Smooth muscle cell (in vitro differentiated cells): Measurements from ENCODE around the gene THADA. TPM values are rescaled to one million over a fixed set of nuclear protein-coding genes. Genes with fewer than 3 reads are reported as not detected.
A peak's percentile ranks its signal among the peaks of the same experiment; 100 is the strongest.

Experiments used
- DNase-seq: peaks from one replicate; lab custom pipeline; 2025; ENCODE audit not compliant: unreplicated experiment; lab: John Stamatoyannopoulos, UW
- H2AFZ ChIP-seq: fragments of 200-600 bp; sonication (generic); 2 replicates; pipeline ENCODE4 v1.6.0; 2016; ENCODE audit warnings: antibody characterized with exemption, low read depth, mild to moderate bottlenecking
- H3F3A ChIP-seq: fragments of 200-600 bp; sonication (generic); 2 replicates; pipeline ENCODE4 v1.6.0; 2017; ENCODE audit warnings: antibody characterized with exemption, low read depth
- H3K27ac ChIP-seq: fragments of 200-600 bp; sonication (generic); 2 replicates; pipeline ENCODE4 v1.5.1; 2016; ENCODE audit warnings: low read depth, mild to moderate bottlenecking
- H3K27me3 ChIP-seq: fragments of 200-600 bp; sonication (generic); 2 replicates; pipeline ENCODE4 v1.6.1; 2016; ENCODE audit warnings: low read depth, mild to moderate bottlenecking
- H3K36me3 ChIP-seq: fragments of 200-600 bp; sonication (generic); 2 replicates; pipeline ENCODE4 v1.5.1; 2016; ENCODE audit warnings: low read depth
- H3K4me1 ChIP-seq: fragments of 200-600 bp; sonication (generic); 2 replicates; pipeline ENCODE4 v1.5.1; 2016; ENCODE audit warnings: low read depth
- H3K4me2 ChIP-seq: fragments of 200-600 bp; sonication (generic); 2 replicates; pipeline ENCODE4 v1.6.0; 2016; ENCODE audit warnings: mild to moderate bottlenecking
- H3K4me3 ChIP-seq: fragments of 200-600 bp; sonication (generic); 2 replicates; pipeline ENCODE4 v1.5.1; 2016; ENCODE audit warnings: mild to moderate bottlenecking
- H3K79me2 ChIP-seq: fragments of 200-600 bp; sonication (generic); 2 replicates; pipeline ENCODE4 v1.6.0; 2016; ENCODE audit warnings: low read depth, mild to moderate bottlenecking
- H3K9ac ChIP-seq: fragments of 200-600 bp; sonication (generic); 2 replicates; pipeline ENCODE4 v1.6.0; 2016; ENCODE audit warnings: low read depth
- H3K9me3 ChIP-seq: fragments of 200-600 bp; sonication (generic); replicated peaks from 2 replicates; pipeline ENCODE4 v1.5.1; 2016; ENCODE audit warnings: low read depth
- H4K20me1 ChIP-seq: fragments of 200-600 bp; sonication (generic); 2 replicates; pipeline ENCODE4 v1.6.0; 2016; ENCODE audit warnings: low read depth
- WGBS: methylation state at CpG from one replicate; pipeline ENCODE4 v1.1.7; 2016; ENCODE audit warnings: low lambda C conversion rate; 5-methylcytosine and 5-hydroxymethylcytosine counted together
- polyA plus RNA-seq: library from polyadenylated mRNA; unstranded; fragments of >200 nt; fragmentation: Nextera tagmentation; extraction: Ambion mirVana; gene quantifications from 2 replicates; pipeline ENCODE4 v1.2.1, GENCODE V29; 2016
- total RNA-seq: library from RNA; depleted of rRNA; stranded (reverse); fragments of >200 nt; gene quantifications from 2 replicates; pipeline ENCODE4 v1.2.3, GENCODE V29; 2014
- TF ChIP-seq, protein P1 (sequence below): fragments of 200-600 bp; sonication (generic); IDR thresholded peaks from 2 replicates; pipeline ENCODE4 v1.5.1; 2017; ENCODE audit warnings: borderline replicate concordance, mild to moderate bottlenecking, antibody characterized with exemption; ENCODE audit not compliant: insufficient read depth, poor library complexity, severe bottlenecking

The THADA gene
- total and polyA plus RNA-seq, 2 experiments from 2014 or later, result 11.3 to 20.9 TPM

DNA sequence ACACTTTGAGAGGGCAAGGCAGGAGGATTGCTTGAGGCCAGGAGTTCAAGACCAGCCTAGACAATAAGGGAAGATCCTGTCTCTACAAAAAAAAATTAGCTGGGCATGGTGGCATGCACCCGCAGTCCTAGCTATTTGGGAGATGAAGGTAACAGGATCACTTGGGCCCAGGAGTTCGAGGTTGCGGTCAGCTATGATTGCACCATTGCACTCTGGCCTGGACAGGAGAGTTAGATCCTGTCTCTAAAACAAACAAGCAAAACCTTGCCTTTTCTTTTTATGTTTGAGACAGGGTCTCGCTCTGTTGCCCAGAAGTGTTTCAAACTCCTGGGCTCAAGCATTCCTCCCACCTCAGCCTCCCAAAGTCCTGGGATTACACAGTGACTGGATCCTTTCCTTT, 14.5 kb upstream of the THADA start:
- H3K4me1 ChIP-seq, result peaks cover 7% of the 10 kb centered on the region
- no peak for DNase-seq
- no peak overlapping the region for H3K27ac ChIP-seq
- no peaks in the 10 kb centered on the region for H3K9me3 ChIP-seq
- no peaks in the 10 kb centered on the region for H4K20me1 ChIP-seq
- no peaks in the 10 kb centered on the region for H3K36me3 ChIP-seq
- no peak overlapping the region for H3K4me2 ChIP-seq
- no peaks in the 10 kb centered on the region for H3K27me3 ChIP-seq
- no peak overlapping the region for H2AFZ ChIP-seq
- TF ChIP-seq, protein P1, sequence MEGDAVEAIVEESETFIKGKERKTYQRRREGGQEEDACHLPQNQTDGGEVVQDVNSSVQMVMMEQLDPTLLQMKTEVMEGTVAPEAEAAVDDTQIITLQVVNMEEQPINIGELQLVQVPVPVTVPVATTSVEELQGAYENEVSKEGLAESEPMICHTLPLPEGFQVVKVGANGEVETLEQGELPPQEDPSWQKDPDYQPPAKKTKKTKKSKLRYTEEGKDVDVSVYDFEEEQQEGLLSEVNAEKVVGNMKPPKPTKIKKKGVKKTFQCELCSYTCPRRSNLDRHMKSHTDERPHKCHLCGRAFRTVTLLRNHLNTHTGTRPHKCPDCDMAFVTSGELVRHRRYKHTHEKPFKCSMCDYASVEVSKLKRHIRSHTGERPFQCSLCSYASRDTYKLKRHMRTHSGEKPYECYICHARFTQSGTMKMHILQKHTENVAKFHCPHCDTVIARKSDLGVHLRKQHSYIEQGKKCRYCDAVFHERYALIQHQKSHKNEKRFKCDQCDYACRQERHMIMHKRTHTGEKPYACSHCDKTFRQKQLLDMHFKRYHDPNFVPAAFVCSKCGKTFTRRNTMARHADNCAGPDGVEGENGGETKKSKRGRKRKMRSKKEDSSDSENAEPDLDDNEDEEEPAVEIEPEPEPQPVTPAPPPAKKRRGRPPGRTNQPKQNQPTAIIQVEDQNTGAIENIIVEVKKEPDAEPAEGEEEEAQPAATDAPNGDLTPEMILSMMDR, result no peak
- H3K9ac ChIP-seq, result no peak overlapping the region
- 88% methylated on average over 4 of the region's 4 CpGs for WGBS
- H3K79me2 ChIP-seq, result no peaks in the 10 kb centered on the region
- no peak overlapping the region for H3K4me3 ChIP-seq
- H3F3A ChIP-seq, result no peaks in the 10 kb centered on the region

- Histone ChIP-seq H3K9ac (no peak overlapping the region), H3K36me3 (no peaks in the 10 kb centered on the region), H3K27ac (no peak overlapping the region), H3K27me3 (no peaks in the 10 kb centered on the region), H4K20me1 (no peaks in the 10 kb centered on the region), H3K9me3 (no peaks in the 10 kb centered on the region), H2AFZ (no peak overlapping the region), H3K4me2 (no peak overlapping the region), H3K79me2 (no peaks in the 10 kb centered on the region), H3K4me3 (no peak overlapping the region), H3F3A (no peaks in the 10 kb centered on the region), H3K4me1 (peaks cover 8% of the 10 kb centered on the region)
- DNase-seq, result no peak
- 41% methylated on average over 6 of the region's 6 CpGs for WGBS
- TF ChIP-seq, protein P1, result peak; percentile 69
Observed at GRCh38 chr2:43609290-43609918, 13.6 kb upstream of the THADA start.

DNA sequence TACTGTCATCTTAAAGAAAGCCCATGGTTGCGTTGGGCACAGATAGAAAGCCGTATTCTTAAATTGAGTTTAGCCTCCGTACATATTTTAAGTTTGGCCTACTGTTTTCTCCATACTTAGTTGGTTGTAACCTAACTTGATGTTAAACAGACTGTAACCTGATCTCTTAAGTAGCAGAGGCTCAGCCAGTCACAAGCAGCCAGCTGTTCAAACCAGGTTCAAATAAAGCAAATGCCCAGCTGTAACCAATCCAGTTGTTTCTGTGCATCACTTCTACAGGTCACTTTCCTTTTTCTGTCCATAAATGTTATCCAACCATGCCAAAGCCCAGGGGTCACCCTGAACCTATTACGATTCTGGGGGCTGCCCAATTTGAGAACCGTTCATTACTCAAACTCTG, 10.0 kb upstream of the THADA start:
- no peaks in the 10 kb centered on the region for H3K27me3 ChIP-seq
- H4K20me1 ChIP-seq, result no peaks in the 10 kb centered on the region
- H3K9me3 ChIP-seq, result no peaks in the 10 kb centered on the region
- no peak overlapping the region for H3K4me3 ChIP-seq
- peak overlapping the region; percentile 59 for H2AFZ ChIP-seq
- H3K9ac ChIP-seq, result no peak overlapping the region
- TF ChIP-seq, protein P1, result no peak
- H3F3A ChIP-seq, result no peaks in the 10 kb centered on the region
- no peak overlapping the region for H3K4me2 ChIP-seq
- no peaks in the 10 kb centered on the region for H3K79me2 ChIP-seq
- peaks cover 8% of the 10 kb centered on the region for H3K4me1 ChIP-seq
- H3K27ac ChIP-seq, result no peak overlapping the region
- no peaks in the 10 kb centered on the region for H3K36me3 ChIP-seq
- 85% methylated on average over 5 of the region's 5 CpGs for WGBS
- DNase-seq, result no peak

DNA sequence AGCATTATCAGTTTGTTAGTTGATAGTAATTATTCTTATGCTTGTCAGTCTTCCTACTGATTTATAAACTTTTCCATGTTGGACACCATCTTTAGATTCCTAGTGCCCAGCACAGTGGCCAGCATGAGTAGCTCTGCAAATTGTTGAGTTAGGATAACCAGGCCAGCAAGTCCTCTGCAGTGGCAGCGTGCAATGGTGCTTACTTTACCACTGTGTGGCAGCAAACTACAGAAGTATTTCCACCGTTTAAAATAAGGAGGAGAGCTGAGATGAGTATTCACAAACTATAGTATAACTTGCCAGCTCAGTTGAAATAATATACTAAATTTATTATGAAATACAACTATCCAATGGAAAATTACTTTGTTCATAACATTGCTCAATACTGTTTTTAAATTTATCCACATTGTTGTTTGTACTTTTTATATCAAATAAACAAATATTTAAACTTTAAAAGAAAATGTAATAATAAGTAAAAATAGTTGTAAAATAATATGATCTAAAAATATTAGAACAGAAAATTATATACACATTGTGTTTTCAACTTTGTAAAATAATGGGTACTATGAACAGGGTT, 9.3 kb upstream of the THADA start:
- TF ChIP-seq, protein P1, result peak; percentile 39

More for the DNA sequence above, 9.3 kb upstream of the THADA start:
- Histone ChIP-seq H3F3A (no peaks in the 10 kb centered on the region), H3K79me2 (no peaks in the 10 kb centered on the region), H3K9ac (no peak overlapping the region), H3K4me3 (no peak overlapping the region), H3K27me3 (no peaks in the 10 kb centered on the region), H3K9me3 (no peaks in the 10 kb centered on the region), H2AFZ (no peak overlapping the region), H3K4me1 (peaks cover 8% of the 10 kb centered on the region), H4K20me1 (no peaks in the 10 kb centered on the region), H3K4me2 (no peak overlapping the region), H3K36me3 (no peaks in the 10 kb centered on the region), H3K27ac (no peak overlapping the region)
- no peak for DNase-seq
- 11% methylated on average over 2 of the region's 2 CpGs for WGBS
